Uterus (tissue), 2 donors: ENCODE results near the gene THSD7B.

ENCODE experiments used
- POLR2A ChIP-seq, 2 donors: fragments of 450-650 bp; IDR thresholded peaks; one replicate each; pipeline ENCODE4 v1.6.1; 2016; ENCODE audit warnings: antibody characterized with exemption in 2 of 2, mild to moderate bottlenecking in 1 of 2, moderate library complexity in 1 of 2
- TF ChIP-seq, protein P1 (sequence below), 4 experiments: fragments of 200-600 bp in 2 of 4; fragments of 450-650 bp in 2 of 4; sonication (generic) in 2 of 4; IDR thresholded peaks; one replicate each; pipeline ENCODE4 v1.5.1; 2016 to 2019; ENCODE audit warnings: antibody characterized with exemption in 4 of 4, mild to moderate bottlenecking in 2 of 4, moderate library complexity in 1 of 4

DNA sequence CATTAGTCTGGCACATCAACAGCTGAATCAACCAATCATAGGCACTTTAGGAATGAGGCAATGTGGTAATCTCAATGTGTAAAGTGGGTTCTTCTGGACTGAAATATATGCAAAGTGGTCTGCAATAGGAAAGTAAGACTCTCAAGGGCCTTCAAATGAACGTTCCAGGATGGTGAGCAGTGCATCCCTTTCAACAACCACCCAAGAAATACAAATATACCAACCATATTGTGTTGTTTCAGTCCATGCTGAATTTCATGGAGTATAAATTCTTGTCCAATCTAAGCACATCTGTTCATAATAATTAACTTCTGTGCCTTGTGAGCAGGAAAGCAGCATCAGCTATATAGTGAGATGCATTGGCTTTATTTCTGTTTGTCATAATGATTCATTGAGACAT, 556.2 kb downstream of the THSD7B start:
- no peak for TF ChIP-seq POLR2A (IDR thresholded peaks at IDR 0.05)
- TF ChIP-seq, protein P1, sequence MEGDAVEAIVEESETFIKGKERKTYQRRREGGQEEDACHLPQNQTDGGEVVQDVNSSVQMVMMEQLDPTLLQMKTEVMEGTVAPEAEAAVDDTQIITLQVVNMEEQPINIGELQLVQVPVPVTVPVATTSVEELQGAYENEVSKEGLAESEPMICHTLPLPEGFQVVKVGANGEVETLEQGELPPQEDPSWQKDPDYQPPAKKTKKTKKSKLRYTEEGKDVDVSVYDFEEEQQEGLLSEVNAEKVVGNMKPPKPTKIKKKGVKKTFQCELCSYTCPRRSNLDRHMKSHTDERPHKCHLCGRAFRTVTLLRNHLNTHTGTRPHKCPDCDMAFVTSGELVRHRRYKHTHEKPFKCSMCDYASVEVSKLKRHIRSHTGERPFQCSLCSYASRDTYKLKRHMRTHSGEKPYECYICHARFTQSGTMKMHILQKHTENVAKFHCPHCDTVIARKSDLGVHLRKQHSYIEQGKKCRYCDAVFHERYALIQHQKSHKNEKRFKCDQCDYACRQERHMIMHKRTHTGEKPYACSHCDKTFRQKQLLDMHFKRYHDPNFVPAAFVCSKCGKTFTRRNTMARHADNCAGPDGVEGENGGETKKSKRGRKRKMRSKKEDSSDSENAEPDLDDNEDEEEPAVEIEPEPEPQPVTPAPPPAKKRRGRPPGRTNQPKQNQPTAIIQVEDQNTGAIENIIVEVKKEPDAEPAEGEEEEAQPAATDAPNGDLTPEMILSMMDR (IDR thresholded peaks at IDR 0.05): no peak
